Fibroblast of villous mesenchyme (primary cell): ENCODE measurements around the gene TTYH3. TPM values are rescaled to one million over a fixed set of nuclear protein-coding genes. Genes with fewer than 3 reads are reported as not detected.

Experiments
- DNase-seq: peaks from one replicate; pipeline ENCODE4 v3.0.0-alpha.2; 2010; ENCODE audit warnings: low read depth
- H3K4me3 ChIP-seq: 2 replicates; pipeline ENCODE4 v1.5.1; 2011; ENCODE audit warnings: low read depth, mild to moderate bottlenecking, low read length
- total RNA-seq: library from RNA; depleted of rRNA; stranded (reverse); fragments of >200 nt; gene quantifications from 2 replicates; pipeline ENCODE4 v1.2.3, GENCODE V29; 2012
- TF ChIP-seq, protein P1 (sequence below): IDR thresholded peaks from 2 replicates; pipeline ENCODE4 v1.5.1; 2012; ENCODE audit warnings: low read depth, mild to moderate bottlenecking, low read length; ENCODE audit not compliant: insufficient read depth

TTYH3 gene
- total RNA-seq, 1 donor, result 61.3 TPM

DNA sequence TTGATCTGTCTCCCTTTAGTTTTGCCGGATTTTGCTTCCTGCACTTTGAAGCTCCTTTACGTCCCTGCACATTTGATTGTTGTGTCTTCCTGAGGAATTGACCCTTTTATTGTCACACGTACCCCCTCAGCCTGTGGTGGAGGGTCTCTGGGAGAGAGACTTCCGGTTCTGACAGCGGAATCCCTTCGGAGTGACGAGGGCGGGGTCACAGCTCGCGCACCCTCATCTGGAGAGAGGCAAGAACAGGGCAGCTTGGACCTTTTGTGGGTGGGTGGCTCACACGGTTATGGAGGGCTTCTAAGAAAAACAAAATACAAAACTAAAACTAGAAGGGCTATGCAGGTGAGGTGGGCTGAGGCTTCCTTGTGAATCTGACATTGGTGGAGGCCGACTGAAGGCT lies 82.2 kb downstream of the TTYH3 start:
- H3K4me3 ChIP-seq, result no peak overlapping the region
- TF ChIP-seq, protein P1, sequence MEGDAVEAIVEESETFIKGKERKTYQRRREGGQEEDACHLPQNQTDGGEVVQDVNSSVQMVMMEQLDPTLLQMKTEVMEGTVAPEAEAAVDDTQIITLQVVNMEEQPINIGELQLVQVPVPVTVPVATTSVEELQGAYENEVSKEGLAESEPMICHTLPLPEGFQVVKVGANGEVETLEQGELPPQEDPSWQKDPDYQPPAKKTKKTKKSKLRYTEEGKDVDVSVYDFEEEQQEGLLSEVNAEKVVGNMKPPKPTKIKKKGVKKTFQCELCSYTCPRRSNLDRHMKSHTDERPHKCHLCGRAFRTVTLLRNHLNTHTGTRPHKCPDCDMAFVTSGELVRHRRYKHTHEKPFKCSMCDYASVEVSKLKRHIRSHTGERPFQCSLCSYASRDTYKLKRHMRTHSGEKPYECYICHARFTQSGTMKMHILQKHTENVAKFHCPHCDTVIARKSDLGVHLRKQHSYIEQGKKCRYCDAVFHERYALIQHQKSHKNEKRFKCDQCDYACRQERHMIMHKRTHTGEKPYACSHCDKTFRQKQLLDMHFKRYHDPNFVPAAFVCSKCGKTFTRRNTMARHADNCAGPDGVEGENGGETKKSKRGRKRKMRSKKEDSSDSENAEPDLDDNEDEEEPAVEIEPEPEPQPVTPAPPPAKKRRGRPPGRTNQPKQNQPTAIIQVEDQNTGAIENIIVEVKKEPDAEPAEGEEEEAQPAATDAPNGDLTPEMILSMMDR, result no peak
- DNase-seq, result no peak

Other genes starting within 250 kb of the TTYH3 start
- gene CHST12, start 228.4 kb upstream of the TTYH3 start, total RNA-seq, result 2.6 and 3.5 TPM in 2 replicates
- gene GRIFIN, start 155.6 kb upstream of the TTYH3 start, total RNA-seq, result not detected in 2 replicates
- gene LFNG, start 112.2 kb upstream of the TTYH3 start, total RNA-seq, result 7.4 and 10.8 TPM in 2 replicates
- gene BRAT1, start 76.5 kb upstream of the TTYH3 start, total RNA-seq, result 23.3 and 27.7 TPM in 2 replicates
- gene IQCE, start 73.0 kb upstream of the TTYH3 start, total RNA-seq, result 13.2 and 13.4 TPM in 2 replicates
- 12.2 and 14.2 TPM in 2 replicates for gene AMZ1, start 56.2 kb downstream of the TTYH3 start, total RNA-seq
- gene GNA12, start 212.3 kb downstream of the TTYH3 start, total RNA-seq, result 41.9 and 46.2 TPM in 2 replicates